HL-60 (cell line): ENCODE data around the gene SYT6.

Experiments used
- CTCF ChIP-seq: IDR thresholded peaks from one replicate; pipeline ENCODE4 v1.5.1; 2011; ENCODE audit warnings: low read length, control low read depth, inconsistent platforms; ENCODE audit not compliant: insufficient read depth
- POLR2AphosphoS5 ChIP-seq: IDR thresholded peaks from 2 replicates; pipeline ENCODE4 v1.6.1; 2012; ENCODE audit warnings: low read depth
- REST ChIP-seq: IDR thresholded peaks from 2 replicates; pipeline ENCODE4 v1.6.1; 2012; ENCODE audit warnings: low read depth; ENCODE audit not compliant: insufficient replicate concordance
- SPI1 ChIP-seq: IDR thresholded peaks from 2 replicates; pipeline ENCODE4 v1.6.1; 2012; ENCODE audit warnings: low read depth, mild to moderate bottlenecking, borderline replicate concordance

DNA sequence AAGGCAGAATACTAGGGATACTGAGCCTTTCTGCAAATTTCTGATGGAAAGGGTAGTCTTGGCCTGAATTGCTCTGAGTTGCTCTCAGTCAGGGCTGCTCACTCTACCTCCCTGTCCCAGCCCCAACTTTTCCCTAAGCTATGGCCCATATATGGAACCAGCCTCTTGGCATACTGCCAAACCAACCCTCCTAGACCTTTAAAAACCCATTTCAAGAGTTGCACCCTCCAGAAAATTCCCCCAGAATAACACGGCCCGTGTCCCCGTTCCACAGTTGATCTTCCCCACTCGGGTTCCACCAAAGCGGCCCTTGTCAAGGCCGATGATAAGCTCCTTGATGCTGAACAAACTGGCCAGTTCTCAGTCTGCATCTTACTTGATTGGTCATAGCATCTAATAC is 25.4 kb downstream of the SYT6 start:
- no peak for TF ChIP-seq CTCF
- no peak for TF ChIP-seq POLR2AphosphoS5
- TF ChIP-seq REST = no peak
- TF ChIP-seq SPI1 = no peak
